Rectal smooth muscle tissue (tissue), 1 donor: ENCODE data around the gene FAM107B.

ENCODE experiments used
- H3K27ac ChIP-seq: one replicate; pipeline ENCODE4 v1.7.0; 2013; ENCODE audit warnings: low read depth, low read length, inconsistent platforms
- H3K27me3 ChIP-seq: one replicate; pipeline ENCODE4 v1.7.0; 2013; ENCODE audit warnings: low read length; ENCODE audit not compliant: control insufficient read depth, insufficient read depth
- H3K36me3 ChIP-seq: one replicate; pipeline ENCODE4 v1.7.0; 2013; ENCODE audit warnings: low read length; ENCODE audit not compliant: control insufficient read depth, insufficient read depth
- H3K4me1 ChIP-seq: one replicate; pipeline ENCODE4 v1.7.0; 2013; ENCODE audit warnings: low read length; ENCODE audit not compliant: control insufficient read depth, insufficient read depth
- H3K4me3 ChIP-seq: one replicate; pipeline ENCODE4 v1.7.0; 2013; ENCODE audit warnings: low read length
- H3K9ac ChIP-seq: one replicate; pipeline ENCODE4 v1.7.0; 2013; ENCODE audit warnings: low read length

Gene FAM107B

GRCh38 chr10:14803827-14804226, 29.1 kb upstream of the FAM107B start:
- Histone ChIP-seq H3K4me1 (no peaks in the 10 kb centered on the region), H3K27ac (no peak overlapping the region), H3K36me3 (no peaks in the 10 kb centered on the region), H3K4me3 (no peak overlapping the region), H3K27me3 (no peaks in the 10 kb centered on the region), H3K9ac (no peak overlapping the region)

DNA sequence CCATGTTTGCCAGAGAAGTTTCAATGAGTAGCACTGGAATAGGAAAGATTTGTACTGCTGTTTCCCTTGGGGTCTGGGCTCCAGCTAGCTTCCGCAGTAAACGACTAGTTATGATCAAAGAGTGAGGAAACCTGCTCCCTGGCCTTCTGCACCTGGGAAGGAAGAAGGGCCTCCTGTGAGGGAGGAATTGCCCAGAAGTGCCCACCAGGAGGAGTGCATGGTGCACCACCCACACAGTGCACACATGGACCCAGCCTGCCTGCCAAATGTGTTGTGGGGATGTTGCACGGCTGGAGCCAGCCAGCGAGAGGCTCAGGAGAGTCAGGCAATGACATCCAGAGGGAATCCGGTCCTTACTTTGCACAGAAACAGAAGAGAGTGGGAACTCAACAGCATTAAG, 27.0 kb upstream of the FAM107B start:
- Histone ChIP-seq H3K9ac (no peak overlapping the region), H3K4me3 (no peak overlapping the region), H3K36me3 (no peaks in the 10 kb centered on the region), H3K27me3 (no peaks in the 10 kb centered on the region), H3K4me1 (no peaks in the 10 kb centered on the region), H3K27ac (no peak overlapping the region)

DNA sequence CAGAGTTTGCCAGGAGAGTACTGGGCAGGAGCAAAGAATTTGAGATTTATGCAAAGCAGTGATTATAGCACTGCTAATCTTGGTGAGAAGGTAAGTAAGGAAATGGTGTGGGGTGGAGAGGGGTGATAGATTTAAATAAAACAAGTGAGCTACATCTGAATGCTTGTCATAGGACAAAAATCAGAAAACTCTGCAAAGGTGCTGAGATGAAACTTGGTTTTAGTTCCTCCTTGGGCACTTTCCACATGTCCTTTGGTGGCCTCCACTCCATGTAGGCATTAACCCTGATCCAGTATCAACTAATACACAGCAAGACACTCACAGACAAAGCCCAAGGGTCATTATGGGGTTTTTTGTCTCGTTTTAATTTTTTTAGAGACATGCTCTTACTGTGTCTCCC, 25.7 kb upstream of the FAM107B start:
- Histone ChIP-seq H3K4me1 (no peaks in the 10 kb centered on the region), H3K27me3 (no peaks in the 10 kb centered on the region), H3K36me3 (no peaks in the 10 kb centered on the region), H3K4me3 (no peak overlapping the region), H3K9ac (no peak overlapping the region), H3K27ac (no peak overlapping the region)

DNA sequence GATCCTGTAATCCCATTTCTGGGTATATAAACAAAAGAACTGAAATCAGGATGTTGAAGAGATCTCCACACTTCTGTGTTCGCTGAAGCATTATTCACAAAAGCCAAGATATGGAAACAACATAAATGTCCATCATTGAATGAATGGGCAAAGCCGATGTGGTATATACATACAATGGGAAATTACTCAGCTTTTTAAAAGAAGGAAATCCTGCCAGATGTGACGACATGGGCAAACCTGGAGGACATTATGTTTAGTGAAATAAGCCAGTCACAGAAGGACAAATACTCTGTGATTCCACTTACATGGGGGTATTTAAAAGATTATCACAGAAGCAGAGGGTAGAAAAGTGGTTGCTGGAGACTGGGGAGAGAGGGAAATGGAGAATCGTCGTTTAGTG, 23.9 kb upstream of the FAM107B start:
- no peak overlapping the region for H3K27ac ChIP-seq
- no peaks in the 10 kb centered on the region for H3K27me3 ChIP-seq
- H3K4me3 ChIP-seq, result no peak overlapping the region
- no peaks in the 10 kb centered on the region for H3K4me1 ChIP-seq
- no peaks in the 10 kb centered on the region for H3K36me3 ChIP-seq
- H3K9ac ChIP-seq, result no peak overlapping the region

DNA sequence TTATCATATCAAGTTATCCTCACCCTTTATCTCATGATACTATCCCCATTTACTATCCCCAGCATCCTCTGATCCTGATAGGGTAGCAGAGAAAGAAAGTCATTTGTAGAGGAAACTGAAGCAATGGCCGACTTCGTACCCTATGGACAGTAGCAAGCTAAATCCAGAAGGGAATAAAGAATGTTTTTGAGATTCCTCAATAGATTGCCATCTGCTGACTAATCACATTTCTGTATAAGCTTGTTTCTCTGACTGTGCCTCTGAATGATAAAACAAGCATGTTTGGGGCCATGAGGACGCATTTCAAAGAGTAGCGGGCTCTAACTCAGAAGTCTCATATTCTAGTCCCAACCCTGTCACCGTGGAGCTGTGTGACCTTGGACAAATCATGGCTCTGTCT, 13.2 kb upstream of the FAM107B start:
- Histone ChIP-seq H3K9ac (no peak overlapping the region), H3K27ac (no peak overlapping the region), H3K27me3 (no peaks in the 10 kb centered on the region), H3K4me3 (no peak overlapping the region), H3K4me1 (no peaks in the 10 kb centered on the region), H3K36me3 (no peaks in the 10 kb centered on the region)

DNA sequence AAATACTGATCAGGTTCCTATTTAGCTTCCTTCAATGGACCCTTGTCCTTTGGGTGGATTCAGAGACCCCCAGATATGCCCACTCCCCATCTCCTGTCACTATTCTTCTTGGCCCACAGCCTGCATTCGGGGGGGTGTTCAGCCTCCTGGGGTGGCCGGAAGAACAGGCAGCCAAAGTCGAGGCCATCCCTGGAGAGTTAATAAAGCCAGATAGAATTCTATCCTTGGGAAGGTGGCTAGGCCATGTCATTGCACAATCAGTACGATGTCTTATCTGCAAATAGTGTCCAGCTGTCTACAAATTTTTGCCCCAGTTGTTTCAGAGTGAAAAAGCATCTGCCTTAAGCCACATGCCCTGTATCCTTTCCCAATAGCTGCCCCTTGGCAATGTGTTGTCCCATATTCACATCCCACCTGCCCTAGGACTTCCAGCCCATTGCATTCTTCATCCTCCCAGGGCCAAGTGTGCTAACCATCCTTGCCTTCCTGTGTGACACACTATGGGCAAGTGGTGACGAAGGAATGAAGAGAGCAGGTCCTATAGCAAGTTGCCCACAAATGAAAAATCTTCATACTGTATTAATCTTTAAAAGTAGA, 9.9 kb upstream of the FAM107B start:
- no peaks in the 10 kb centered on the region for H3K36me3 ChIP-seq
- peaks cover 2% of the 10 kb centered on the region for H3K4me1 ChIP-seq
- no peak overlapping the region for H3K27ac ChIP-seq
- H3K27me3 ChIP-seq, result no peaks in the 10 kb centered on the region
- H3K9ac ChIP-seq, result no peak overlapping the region
- H3K4me3 ChIP-seq, result no peak overlapping the region

DNA sequence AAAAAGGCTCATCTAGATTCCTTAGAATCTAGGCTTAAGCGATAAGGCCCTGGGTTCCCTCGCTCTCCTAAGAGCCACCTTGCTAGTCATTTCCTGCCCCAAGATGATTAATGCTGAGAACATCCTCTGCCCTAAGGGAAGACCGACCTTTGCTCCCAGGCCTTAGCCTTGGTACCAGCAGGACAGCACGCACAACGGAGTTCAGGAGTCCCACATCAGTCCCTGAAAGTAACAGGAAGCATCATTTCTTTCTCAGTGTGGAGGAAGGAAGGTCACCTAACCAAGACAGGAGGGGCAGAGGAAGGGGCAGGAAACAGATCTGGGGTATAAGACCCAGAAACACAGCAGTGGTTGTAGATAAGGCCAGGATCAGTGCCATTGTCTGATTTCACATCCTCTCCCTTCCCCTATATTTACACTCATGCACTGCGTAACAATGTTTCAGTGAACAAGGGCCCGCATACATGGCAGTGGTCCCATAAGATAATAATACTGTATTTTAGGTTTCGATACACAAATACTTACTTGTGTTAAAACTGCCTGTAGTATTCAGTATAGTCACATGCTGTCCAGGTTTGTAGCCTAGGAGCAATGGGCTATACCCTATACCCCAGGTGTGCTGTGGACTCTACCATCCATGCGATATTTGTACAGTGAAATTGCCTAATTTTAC, 8.1 kb upstream of the FAM107B start:
- Histone ChIP-seq H3K36me3 (no peaks in the 10 kb centered on the region), H3K27ac (no peak overlapping the region), H3K9ac (no peak overlapping the region), H3K4me3 (no peak overlapping the region), H3K27me3 (no peaks in the 10 kb centered on the region), H3K4me1 (peaks cover 9% of the 10 kb centered on the region)

DNA sequence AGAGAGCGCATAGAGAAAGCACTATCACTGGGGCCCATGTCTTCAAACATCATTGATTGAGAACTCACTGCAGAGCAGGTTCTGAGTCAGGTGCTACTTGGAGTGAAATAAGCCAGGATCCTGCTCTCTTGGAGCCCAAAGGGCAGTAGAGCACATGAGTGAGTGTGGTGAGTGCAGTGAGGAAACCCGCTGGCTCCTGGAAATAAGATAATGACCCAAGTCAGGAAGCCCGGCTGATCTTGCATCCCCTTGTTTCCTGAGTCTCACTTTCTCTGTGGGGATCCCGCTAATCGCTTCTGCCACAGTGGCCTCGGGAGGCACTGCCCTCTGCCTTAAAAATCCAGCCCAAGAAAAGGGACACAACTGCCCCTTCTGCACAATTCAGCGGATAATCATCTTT, 7.1 kb upstream of the FAM107B start:
- Histone ChIP-seq H3K9ac (no peak overlapping the region), H3K27ac (no peak overlapping the region), H3K36me3 (no peaks in the 10 kb centered on the region), H3K27me3 (no peaks in the 10 kb centered on the region), H3K4me1 (peaks cover 9% of the 10 kb centered on the region), H3K4me3 (no peak overlapping the region)

DNA sequence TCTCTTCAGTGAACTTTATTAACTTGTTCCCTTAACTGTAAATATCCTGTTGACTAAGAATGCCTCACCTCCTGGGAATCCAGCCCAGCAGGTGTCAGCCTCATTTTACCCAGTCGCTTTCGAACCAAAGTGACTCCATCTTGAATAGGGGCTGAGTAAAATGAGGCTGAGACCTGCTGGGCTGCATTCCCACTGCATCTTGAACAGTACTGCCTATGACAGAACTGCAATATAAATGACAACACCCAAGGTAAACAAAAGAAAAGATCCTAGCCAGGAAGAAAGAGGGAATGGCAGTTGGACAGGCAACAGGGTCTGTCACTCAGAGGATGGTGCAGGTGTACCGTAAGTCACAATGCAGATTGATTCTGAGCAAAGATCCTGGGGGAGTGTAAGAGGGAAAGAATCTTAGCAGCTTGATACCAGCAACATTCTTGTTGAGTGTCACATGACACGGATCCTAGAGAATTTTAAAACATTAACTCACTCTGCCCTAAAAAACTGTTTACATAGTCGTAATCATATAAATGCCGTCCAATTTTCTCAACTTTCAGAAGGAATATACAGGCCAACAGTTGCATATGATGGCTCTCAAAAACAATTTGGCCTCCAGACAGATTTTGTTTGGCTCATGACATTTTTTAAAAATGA, 4.4 kb upstream of the FAM107B start:
- Histone ChIP-seq H3K27ac (peak overlapping the region; percentile 42), H3K36me3 (no peaks in the 10 kb centered on the region), H3K4me1 (peaks cover 9% of the 10 kb centered on the region), H3K9ac (no peak overlapping the region), H3K4me3 (no peak overlapping the region), H3K27me3 (no peaks in the 10 kb centered on the region)

DNA sequence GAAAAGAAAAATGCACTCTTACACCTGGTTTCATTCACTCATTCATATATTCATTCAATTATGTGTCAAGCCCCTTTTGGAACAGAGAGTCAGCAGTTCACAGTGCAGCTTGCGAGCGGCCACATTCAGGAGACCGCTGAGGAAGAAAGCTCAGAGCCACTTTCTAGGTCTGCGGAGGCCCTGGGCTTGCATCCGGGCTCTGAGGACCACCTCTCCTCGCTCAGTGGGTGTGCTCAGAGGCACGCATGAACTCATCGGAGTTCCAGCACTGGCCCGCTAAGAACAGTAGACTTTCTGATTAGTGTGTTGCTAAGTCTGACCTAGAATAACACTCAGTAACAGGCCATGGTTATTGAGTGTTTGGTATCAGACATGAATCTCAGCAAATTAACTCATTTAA, 1.8 kb upstream of the FAM107B start:
- Histone ChIP-seq H3K36me3 (no peaks in the 10 kb centered on the region), H3K27me3 (no peaks in the 10 kb centered on the region), H3K4me3 (no peak overlapping the region), H3K4me1 (peaks cover 9% of the 10 kb centered on the region), H3K9ac (no peak overlapping the region), H3K27ac (no peak overlapping the region)

- no peaks in the 10 kb centered on the region for H3K27me3 ChIP-seq
- H3K27ac ChIP-seq, result no peak overlapping the region
- H3K36me3 ChIP-seq, result no peaks in the 10 kb centered on the region
- H3K4me3 ChIP-seq, result no peak overlapping the region
- H3K9ac ChIP-seq, result no peak overlapping the region
- H3K4me1 ChIP-seq, result peaks cover 9% of the 10 kb centered on the region
These were observed 959 bp upstream of the FAM107B start for GRCh38 chr10:14775656-14776055.

DNA sequence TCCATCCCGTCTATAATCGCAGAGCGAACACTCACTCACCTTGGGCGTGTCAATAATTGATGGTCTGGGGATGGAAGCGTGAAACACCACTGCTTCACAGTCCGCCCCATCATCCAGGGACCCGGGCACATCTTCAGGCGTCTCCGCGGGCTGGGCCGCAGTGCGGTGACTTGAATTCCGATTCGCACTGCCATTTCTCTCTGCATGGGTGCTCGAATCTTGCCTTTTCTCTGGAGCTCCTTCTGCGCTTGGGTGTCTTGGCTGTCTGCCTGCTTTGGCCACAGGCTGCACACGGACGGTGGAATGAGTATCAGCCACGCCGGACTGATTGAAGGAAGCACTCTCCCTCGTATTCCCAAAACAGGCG, 500 bp downstream of the FAM107B start:
- Histone ChIP-seq H3K4me3 (no peak overlapping the region), H3K9ac (no peak overlapping the region), H3K27me3 (no peaks in the 10 kb centered on the region), H3K27ac (no peak overlapping the region), H3K4me1 (peaks cover 4% of the 10 kb centered on the region), H3K36me3 (no peaks in the 10 kb centered on the region)
